ENCODE measurements around the gene ITGB4. TPM values are rescaled to one million over a fixed set of nuclear protein-coding genes. Genes with fewer than 3 reads are reported as not detected.

The ITGB4 gene
- total and polyA plus RNA-seq, 2 of the 13 experiments (the other 11 are each of a cell fraction or from before 2014, with no cell fraction given), result 6.9 to 14.5 TPM

DNA sequence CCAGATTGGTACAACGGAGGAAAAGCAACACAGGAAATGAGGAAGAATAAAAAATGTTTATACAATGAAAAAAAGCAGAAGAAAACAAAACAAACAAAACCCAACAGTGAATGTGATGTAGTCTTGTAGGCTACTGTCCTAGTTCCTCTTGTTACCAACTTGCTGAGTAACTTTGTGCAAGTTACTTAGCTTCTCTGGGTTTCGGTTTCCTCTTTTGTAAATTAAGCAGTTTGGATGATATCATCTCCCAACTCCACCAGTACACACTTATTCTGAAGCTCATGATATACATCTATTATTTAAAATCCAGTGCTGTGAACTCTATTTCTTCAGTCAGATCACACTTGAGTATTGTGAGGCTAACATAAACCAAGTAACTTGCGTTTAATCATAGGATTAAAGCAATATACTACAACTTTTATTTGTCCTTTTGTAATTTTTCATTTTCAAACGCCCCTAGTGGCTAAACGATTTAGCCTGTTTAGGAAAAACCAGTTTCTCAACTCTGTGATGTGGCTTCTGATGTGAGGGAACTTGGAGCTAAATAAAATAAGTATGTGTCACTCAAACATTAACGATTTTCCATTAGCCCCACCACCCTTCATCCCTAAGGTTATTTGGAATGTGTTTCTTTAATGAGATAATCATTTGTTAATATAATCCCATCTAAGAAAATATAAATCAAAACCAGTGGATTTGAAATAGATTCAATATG, 62.0 kb downstream of the ITGB4 start (continued):
- TF ChIP-seq RFX5 (IDR thresholded peaks at IDR 0.05; ENCODE audit: low read depth, low read length) (no peak), NR2F1 (CRISPR knock-in tag; IDR thresholded peaks at IDR 0.05) (0 out of 4 replicates have a peak, but pooled peaks of 1 of the 2 experiments have one; percentile 21), HMGXB4 (CRISPR knock-in tag; IDR thresholded peaks at IDR 0.05; ENCODE audit: borderline replicate concordance in 1 of 2, low read depth in 1 of 2) (0 out of 4 replicates have a peak, but pooled peaks of 1 of the 2 experiments have one; percentile 65), DPF2 (CRISPR knock-in tag; IDR thresholded peaks at IDR 0.05; ENCODE audit: borderline replicate concordance, low read depth) (no peak), ZNF326 (CRISPR knock-in tag; IDR thresholded peaks at IDR 0.05; ENCODE audit: borderline replicate concordance) (no peak), CC2D1A (CRISPR knock-in tag; IDR thresholded peaks at IDR 0.05) (no peak), ZFP1 (CRISPR knock-in tag; IDR thresholded peaks at IDR 0.05) (0 out of 2 replicates have a peak, but pooled peaks have one; percentile 17), CREB1 (IDR thresholded peaks at IDR 0.05) (no peak), CREB1 (CRISPR knock-in tag; IDR thresholded peaks at IDR 0.05) (peak; percentile 44; the same call in 1 of the 2 replicates), ZNF318 (CRISPR knock-in tag; IDR thresholded peaks at IDR 0.05) (no peak), NFE2L2 (IDR thresholded peaks at IDR 0.05; ENCODE audit: low read length) (no peak), KAT8 (CRISPR knock-in tag; IDR thresholded peaks at IDR 0.05) (peak; percentile 34; the same call in 1 of the 2 replicates), ZNF879 (CRISPR knock-in tag; IDR thresholded peaks at IDR 0.05) (no peak), TARDBP (CRISPR knock-in tag; IDR thresholded peaks at IDR 0.05) (0 out of 2 replicates have a peak, but pooled peaks have one; percentile 49), ARID3A (IDR thresholded peaks at IDR 0.05; ENCODE audit: low read depth, low read length) (peak; percentile 77)
